Measurements from ENCODE around the gene WDR38. TPM values are rescaled to one million over a fixed set of nuclear protein-coding genes. Genes with fewer than 3 reads are reported as not detected.
A peak's percentile ranks its signal among the peaks of the same experiment; 100 is the strongest.

Gene WDR38
- total RNA-seq, 1 donor from 2014 or later = not detected

- H3K9me3 Mint-ChIP-seq (ENCODE audit: unreplicated experiment) = no peaks in the 10 kb centered on the region
- TF ChIP-seq EZH2 (IDR thresholded peaks at IDR 0.05; ENCODE audit: insufficient read depth, low read length) = no peak
- TF ChIP-seq, protein P1, sequence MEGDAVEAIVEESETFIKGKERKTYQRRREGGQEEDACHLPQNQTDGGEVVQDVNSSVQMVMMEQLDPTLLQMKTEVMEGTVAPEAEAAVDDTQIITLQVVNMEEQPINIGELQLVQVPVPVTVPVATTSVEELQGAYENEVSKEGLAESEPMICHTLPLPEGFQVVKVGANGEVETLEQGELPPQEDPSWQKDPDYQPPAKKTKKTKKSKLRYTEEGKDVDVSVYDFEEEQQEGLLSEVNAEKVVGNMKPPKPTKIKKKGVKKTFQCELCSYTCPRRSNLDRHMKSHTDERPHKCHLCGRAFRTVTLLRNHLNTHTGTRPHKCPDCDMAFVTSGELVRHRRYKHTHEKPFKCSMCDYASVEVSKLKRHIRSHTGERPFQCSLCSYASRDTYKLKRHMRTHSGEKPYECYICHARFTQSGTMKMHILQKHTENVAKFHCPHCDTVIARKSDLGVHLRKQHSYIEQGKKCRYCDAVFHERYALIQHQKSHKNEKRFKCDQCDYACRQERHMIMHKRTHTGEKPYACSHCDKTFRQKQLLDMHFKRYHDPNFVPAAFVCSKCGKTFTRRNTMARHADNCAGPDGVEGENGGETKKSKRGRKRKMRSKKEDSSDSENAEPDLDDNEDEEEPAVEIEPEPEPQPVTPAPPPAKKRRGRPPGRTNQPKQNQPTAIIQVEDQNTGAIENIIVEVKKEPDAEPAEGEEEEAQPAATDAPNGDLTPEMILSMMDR (IDR thresholded peaks at IDR 0.05; ENCODE audit: insufficient read depth, low read depth, low read length) = no peak
- no peak overlapping the region for H3K4me3 Mint-ChIP-seq (ENCODE audit: unreplicated experiment)
- peaks cover 44% of the 10 kb centered on the region for H3K4me1 Mint-ChIP-seq (ENCODE audit: low read depth, unreplicated experiment)
- H3K4me1 ChIP-seq (ENCODE audit: insufficient read depth, low read length) = peaks cover 54% of the 10 kb centered on the region
- peak overlapping the region; percentile 9 for H3K9ac ChIP-seq (ENCODE audit: low read length)
- FAIRE-seq (no peak), DNase-seq (ENCODE audit: low read depth) (no peak)
- peak overlapping the region; percentile 93 for H3K27ac Mint-ChIP-seq (ENCODE audit: unreplicated experiment)
- no peaks in the 10 kb centered on the region for H4K20me1 ChIP-seq (ENCODE audit: insufficient read depth, low read length)
- H3K9me3 ChIP-seq (ENCODE audit: insufficient read depth, low read depth, low read length) = no peaks in the 10 kb centered on the region
- no peaks in the 10 kb centered on the region for H3K79me2 ChIP-seq (ENCODE audit: insufficient read depth, low read length)
- H3K27me3 ChIP-seq (ENCODE audit: insufficient read depth, low read length) = no peaks in the 10 kb centered on the region
- no peak overlapping the region for H3K27ac ChIP-seq (ENCODE audit: low read depth, low read length)
- no peak overlapping the region for H3K4me3 ChIP-seq (ENCODE audit: insufficient read depth, low read depth, low read length)
- no peaks in the 10 kb centered on the region for H3K36me3 ChIP-seq (ENCODE audit: insufficient read depth, low read length)
- H3K4me2 ChIP-seq (ENCODE audit: low read length) = peak overlapping the region; percentile 75
- peaks cover 4% of the 10 kb centered on the region for H3K36me3 Mint-ChIP-seq (ENCODE audit: low read depth, unreplicated experiment)
- H3K27me3 Mint-ChIP-seq (ENCODE audit: low read depth, unreplicated experiment) = no peaks in the 10 kb centered on the region
- H2AFZ ChIP-seq (ENCODE audit: low read depth, low read length) = peak overlapping the region; percentile 1
Measured at GRCh38 chr9:124814164-124814535, 39.1 kb upstream of the WDR38 start.

- Histone ChIP-seq H2AFZ (ENCODE audit: low read depth, low read length) (no peak overlapping the region), H4K20me1 (ENCODE audit: insufficient read depth, low read length) (no peaks in the 10 kb centered on the region), H3K36me3 (ENCODE audit: insufficient read depth, low read length) (no peaks in the 10 kb centered on the region), H3K9me3 (ENCODE audit: insufficient read depth, low read depth, low read length) (no peaks in the 10 kb centered on the region), H3K27ac (ENCODE audit: low read depth, low read length) (no peak overlapping the region), H3K4me3 (ENCODE audit: insufficient read depth, low read depth, low read length) (no peak overlapping the region), H3K4me2 (ENCODE audit: low read length) (no peak overlapping the region), H3K9ac (ENCODE audit: low read length) (no peak overlapping the region), H3K27me3 (ENCODE audit: insufficient read depth, low read length) (no peaks in the 10 kb centered on the region), H3K4me1 (ENCODE audit: insufficient read depth, low read length) (peaks cover 48% of the 10 kb centered on the region), H3K79me2 (ENCODE audit: insufficient read depth, low read length) (no peaks in the 10 kb centered on the region)
- FAIRE-seq (no peak), DNase-seq (ENCODE audit: low read depth) (no peak)
- no peak overlapping the region for H3K4me3 Mint-ChIP-seq (ENCODE audit: unreplicated experiment)
- TF ChIP-seq EZH2 (IDR thresholded peaks at IDR 0.05; ENCODE audit: insufficient read depth, low read length) = no peak
- H3K36me3 Mint-ChIP-seq (ENCODE audit: low read depth, unreplicated experiment) = peaks cover 2% of the 10 kb centered on the region
- H3K27me3 Mint-ChIP-seq (ENCODE audit: low read depth, unreplicated experiment) = no peaks in the 10 kb centered on the region
- no peak overlapping the region for H3K27ac Mint-ChIP-seq (ENCODE audit: unreplicated experiment)
- H3K9me3 Mint-ChIP-seq (ENCODE audit: unreplicated experiment) = no peaks in the 10 kb centered on the region
- peaks cover 42% of the 10 kb centered on the region for H3K4me1 Mint-ChIP-seq (ENCODE audit: low read depth, unreplicated experiment)
Measured at GRCh38 chr9:124815601-124816000, 37.7 kb upstream of the WDR38 start.

DNA sequence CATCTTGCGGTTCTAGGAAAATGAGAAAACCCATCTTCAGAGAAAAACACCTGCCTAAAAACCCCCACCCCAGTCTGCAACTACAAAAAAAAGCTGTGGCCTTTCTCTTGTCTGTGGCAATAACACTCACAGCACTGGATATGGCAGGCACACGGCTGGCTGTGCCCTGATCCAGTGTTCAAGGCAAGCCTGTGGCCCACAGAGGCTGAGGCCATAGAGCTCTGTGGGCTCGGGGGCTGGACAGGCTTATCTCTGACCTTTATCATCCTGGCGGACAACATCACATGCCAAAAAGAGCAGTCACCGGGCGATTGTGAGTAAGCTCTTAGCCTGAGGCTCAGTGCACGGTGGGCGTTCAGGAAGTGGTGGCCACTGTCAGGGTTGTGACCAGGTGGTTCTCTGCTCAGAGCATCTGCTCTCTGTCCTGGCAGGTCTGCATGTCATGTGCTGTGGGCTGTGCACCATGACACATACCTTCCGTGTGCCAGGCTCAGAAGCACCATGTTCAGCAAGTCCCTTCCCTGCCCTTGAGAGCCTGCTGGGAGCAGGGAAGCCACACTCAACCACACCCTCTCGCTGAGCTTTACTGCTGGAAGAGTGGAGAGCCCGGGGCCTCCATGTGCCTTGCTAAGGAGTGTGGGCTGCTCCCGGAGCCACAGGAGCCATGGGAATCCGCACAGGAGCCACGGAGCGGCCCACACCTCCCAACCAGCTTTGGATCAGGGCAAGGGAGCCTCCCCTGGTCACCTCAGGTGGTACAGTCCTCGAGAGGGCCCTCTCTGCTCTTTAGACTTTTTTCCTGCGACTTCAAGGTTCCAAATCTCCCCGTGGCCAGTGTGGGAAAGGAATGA is 34.6 kb upstream of the WDR38 start:
- no peak overlapping the region for H3K4me3 Mint-ChIP-seq (ENCODE audit: unreplicated experiment)
- TF ChIP-seq, protein P1 (IDR thresholded peaks at IDR 0.05; ENCODE audit: insufficient read depth, low read depth, low read length) = no peak
- TF ChIP-seq EZH2 (IDR thresholded peaks at IDR 0.05; ENCODE audit: insufficient read depth, low read length) = no peak
- Histone ChIP-seq H3K9me3 (ENCODE audit: insufficient read depth, low read depth, low read length) (no peaks in the 10 kb centered on the region), H3K4me3 (ENCODE audit: insufficient read depth, low read depth, low read length) (no peak overlapping the region), H3K27me3 (ENCODE audit: insufficient read depth, low read length) (no peaks in the 10 kb centered on the region), H4K20me1 (ENCODE audit: insufficient read depth, low read length) (no peaks in the 10 kb centered on the region), H3K9ac (ENCODE audit: low read length) (no peak overlapping the region), H3K27ac (ENCODE audit: low read depth, low read length) (no peak overlapping the region), H3K79me2 (ENCODE audit: insufficient read depth, low read length) (no peaks in the 10 kb centered on the region), H3K4me2 (ENCODE audit: low read length) (peak overlapping the region; percentile 28), H3K4me1 (ENCODE audit: insufficient read depth, low read length) (peaks cover 19% of the 10 kb centered on the region), H2AFZ (ENCODE audit: low read depth, low read length) (peak overlapping the region; percentile 23), H3K36me3 (ENCODE audit: insufficient read depth, low read length) (no peaks in the 10 kb centered on the region)
- no peaks in the 10 kb centered on the region for H3K9me3 Mint-ChIP-seq (ENCODE audit: unreplicated experiment)
- H3K27me3 Mint-ChIP-seq (ENCODE audit: low read depth, unreplicated experiment) = no peaks in the 10 kb centered on the region
- H3K27ac Mint-ChIP-seq (ENCODE audit: unreplicated experiment) = peak overlapping the region; percentile 53
- FAIRE-seq (no peak), DNase-seq (ENCODE audit: low read depth) (peak; percentile 60)
- H3K36me3 Mint-ChIP-seq (ENCODE audit: low read depth, unreplicated experiment) = peaks cover 2% of the 10 kb centered on the region
- peaks cover 19% of the 10 kb centered on the region for H3K4me1 Mint-ChIP-seq (ENCODE audit: low read depth, unreplicated experiment)
